Measurements from ENCODE around the gene COP1.

DNA sequence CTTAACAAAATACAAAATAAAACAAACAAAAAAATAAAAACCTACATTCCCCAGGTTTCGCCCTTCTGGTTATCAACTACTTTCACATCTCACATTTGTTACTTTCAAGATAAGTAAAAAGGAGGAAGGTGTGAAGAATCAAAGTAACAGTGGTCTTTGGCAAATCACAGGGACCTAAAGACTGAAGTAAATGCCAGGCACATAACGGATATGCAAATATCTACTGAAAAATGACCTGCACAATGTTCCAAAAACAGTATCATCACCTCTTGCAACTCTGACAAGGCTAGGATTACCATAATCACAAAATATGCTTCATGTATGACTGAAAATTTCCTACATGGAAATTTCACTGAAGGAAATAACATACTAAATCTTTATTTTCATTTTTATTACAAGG, 29.3 kb downstream of the COP1 start:
- TF ChIP-seq NFE2L1 (CRISPR knock-in tag; IDR thresholded peaks at IDR 0.05) (no peak), CTCF (IDR thresholded peaks at IDR 0.05) (no peak), SP1 (CRISPR knock-in tag; conservative IDR thresholded peaks at IDR 0.05) (no peak), NFATC4 (CRISPR knock-in tag; IDR thresholded peaks at IDR 0.05) (no peak), NR3C1 (CRISPR knock-in tag; conservative IDR thresholded peaks at IDR 0.05; ENCODE audit: low read depth) (no peak), USF2 (CRISPR knock-in tag; IDR thresholded peaks at IDR 0.05) (no peak), RELA (CRISPR knock-in tag; IDR thresholded peaks at IDR 0.05; ENCODE audit: borderline replicate concordance) (no peak), ATF3 (CRISPR knock-in tag; conservative IDR thresholded peaks at IDR 0.05) (no peak), ZMAT4 (CRISPR knock-in tag; IDR thresholded peaks at IDR 0.05) (no peak), ESRRA (CRISPR knock-in tag; IDR thresholded peaks at IDR 0.05; ENCODE audit: borderline replicate concordance) (no peak)
